ENCODE results near the gene METTL15. TPM values are rescaled to one million over a fixed set of nuclear protein-coding genes. Genes with fewer than 3 reads are reported as not detected.
"Not testable (repeated sequence)": the region's sequence is repeated elsewhere in the genome, so short reads cannot be mapped to it uniquely, and the experiment has no call there.

METTL15 gene
- total RNA-seq, 1 donor from 2014 or later: 16.3 TPM

DNA sequence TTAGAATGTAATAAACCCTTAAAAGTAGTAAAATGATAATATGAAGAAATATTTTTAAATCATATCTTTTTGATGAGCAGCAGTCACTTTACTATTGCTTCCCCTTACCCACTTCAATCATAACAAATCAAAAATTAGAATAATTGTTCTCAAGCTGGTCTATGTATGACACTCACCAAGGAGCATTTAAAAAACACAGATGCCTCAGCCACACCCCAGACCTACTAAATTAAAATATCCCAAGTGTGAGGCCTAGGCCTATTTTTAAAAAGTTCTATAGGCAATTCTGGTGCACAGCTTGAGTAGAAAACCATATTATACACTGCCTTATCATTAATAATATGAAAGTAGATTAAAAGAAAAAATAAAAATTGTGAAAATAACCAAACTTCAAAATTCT is 15.4 kb upstream of the METTL15 start:
- peaks cover 14% of the 10 kb centered on the region for H3K4me1 Mint-ChIP-seq (ENCODE audit: unreplicated experiment)
- no peaks in the 10 kb centered on the region for H3K36me3 Mint-ChIP-seq (ENCODE audit: unreplicated experiment)
- no peaks in the 10 kb centered on the region for H3K9me3 Mint-ChIP-seq (ENCODE audit: unreplicated experiment)
- no peak overlapping the region for H3K4me3 Mint-ChIP-seq (ENCODE audit: unreplicated experiment)
- H3K27ac Mint-ChIP-seq (ENCODE audit: unreplicated experiment): no peak overlapping the region
- DNase-seq (ENCODE audit: extremely low spot score, unreplicated experiment): no peak
- no peaks in the 10 kb centered on the region for H3K27me3 Mint-ChIP-seq (ENCODE audit: unreplicated experiment)
- TF ChIP-seq, protein P1, sequence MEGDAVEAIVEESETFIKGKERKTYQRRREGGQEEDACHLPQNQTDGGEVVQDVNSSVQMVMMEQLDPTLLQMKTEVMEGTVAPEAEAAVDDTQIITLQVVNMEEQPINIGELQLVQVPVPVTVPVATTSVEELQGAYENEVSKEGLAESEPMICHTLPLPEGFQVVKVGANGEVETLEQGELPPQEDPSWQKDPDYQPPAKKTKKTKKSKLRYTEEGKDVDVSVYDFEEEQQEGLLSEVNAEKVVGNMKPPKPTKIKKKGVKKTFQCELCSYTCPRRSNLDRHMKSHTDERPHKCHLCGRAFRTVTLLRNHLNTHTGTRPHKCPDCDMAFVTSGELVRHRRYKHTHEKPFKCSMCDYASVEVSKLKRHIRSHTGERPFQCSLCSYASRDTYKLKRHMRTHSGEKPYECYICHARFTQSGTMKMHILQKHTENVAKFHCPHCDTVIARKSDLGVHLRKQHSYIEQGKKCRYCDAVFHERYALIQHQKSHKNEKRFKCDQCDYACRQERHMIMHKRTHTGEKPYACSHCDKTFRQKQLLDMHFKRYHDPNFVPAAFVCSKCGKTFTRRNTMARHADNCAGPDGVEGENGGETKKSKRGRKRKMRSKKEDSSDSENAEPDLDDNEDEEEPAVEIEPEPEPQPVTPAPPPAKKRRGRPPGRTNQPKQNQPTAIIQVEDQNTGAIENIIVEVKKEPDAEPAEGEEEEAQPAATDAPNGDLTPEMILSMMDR (IDR thresholded peaks at IDR 0.05): no peak

DNA sequence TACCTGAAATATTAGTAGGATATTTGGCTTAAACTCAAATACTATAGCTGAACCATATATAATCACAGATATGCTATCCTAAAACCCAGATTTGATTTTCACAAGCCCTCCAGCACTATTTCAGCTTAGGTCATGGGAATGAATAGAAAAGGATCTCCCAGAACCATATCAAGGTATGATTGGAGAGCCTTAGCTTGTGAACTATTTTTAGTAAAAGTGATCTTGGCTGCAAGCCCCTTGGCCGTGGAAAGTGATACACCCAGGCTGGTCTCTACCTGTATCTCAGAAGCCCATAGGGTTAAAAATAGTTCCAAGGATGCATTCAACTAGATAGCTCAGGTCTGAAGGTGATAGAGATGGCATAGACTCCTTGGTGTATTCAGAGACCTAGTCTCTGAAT is 9.9 kb upstream of the METTL15 start:
- Mint-ChIP-seq H3K9me3 (ENCODE audit: unreplicated experiment) (no peaks in the 10 kb centered on the region), H3K4me1 (ENCODE audit: unreplicated experiment) (peaks cover 15% of the 10 kb centered on the region), H3K27me3 (ENCODE audit: unreplicated experiment) (no peaks in the 10 kb centered on the region), H3K27ac (ENCODE audit: unreplicated experiment) (no peak overlapping the region), H3K36me3 (ENCODE audit: unreplicated experiment) (no peaks in the 10 kb centered on the region), H3K4me3 (ENCODE audit: unreplicated experiment) (no peak overlapping the region)
- TF ChIP-seq, protein P1 (IDR thresholded peaks at IDR 0.05): no peak
- DNase-seq (ENCODE audit: extremely low spot score, unreplicated experiment): no peak

DNA sequence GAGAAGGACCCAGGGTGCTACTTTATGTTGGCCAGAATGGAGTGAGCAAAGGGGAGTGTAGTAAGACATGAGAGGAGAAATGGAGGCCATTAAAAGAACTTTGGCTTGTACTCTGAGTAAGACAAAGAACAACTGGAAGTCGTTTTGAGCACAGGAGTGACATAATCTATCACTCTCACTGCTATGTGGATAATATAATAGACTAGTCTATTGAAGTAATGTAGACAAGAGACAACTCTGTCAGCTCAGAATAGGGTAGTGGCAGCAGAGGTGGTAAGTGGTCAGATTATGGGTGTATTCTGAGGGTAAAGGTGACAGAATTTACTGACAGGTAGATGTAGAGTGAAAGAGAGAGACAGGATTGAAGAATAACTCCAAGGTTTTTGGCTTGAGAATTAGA is 8.5 kb upstream of the METTL15 start:
- Mint-ChIP-seq H3K4me1 (ENCODE audit: unreplicated experiment) (peaks cover 25% of the 10 kb centered on the region), H3K9me3 (ENCODE audit: unreplicated experiment) (no peaks in the 10 kb centered on the region), H3K27ac (ENCODE audit: unreplicated experiment) (peak overlapping the region; percentile 3), H3K4me3 (ENCODE audit: unreplicated experiment) (no peak overlapping the region), H3K36me3 (ENCODE audit: unreplicated experiment) (no peaks in the 10 kb centered on the region), H3K27me3 (ENCODE audit: unreplicated experiment) (no peaks in the 10 kb centered on the region)
- no peak for DNase-seq (ENCODE audit: extremely low spot score, unreplicated experiment)
- TF ChIP-seq, protein P1 (IDR thresholded peaks at IDR 0.05): no peak

DNA sequence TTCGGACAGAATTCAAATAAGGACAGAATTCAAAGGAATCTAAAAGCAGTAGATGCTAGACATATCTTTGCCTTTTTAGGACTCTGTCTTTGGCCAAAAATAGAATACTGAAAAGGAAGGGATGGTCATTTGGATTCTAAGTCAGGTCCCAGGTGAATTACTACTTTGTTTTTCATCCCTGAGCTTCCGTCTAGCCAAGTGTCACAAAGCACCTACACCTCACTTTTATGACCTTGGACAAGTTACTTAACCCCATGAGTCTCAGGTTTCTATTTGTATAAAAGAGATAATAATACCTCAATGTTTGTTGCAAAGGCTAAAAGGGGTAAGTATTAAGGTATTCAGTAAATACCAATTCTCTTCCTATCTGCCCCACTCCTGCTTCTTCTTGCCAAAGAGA is 7.5 kb upstream of the METTL15 start:
- TF ChIP-seq, protein P1 (IDR thresholded peaks at IDR 0.05): no peak
- no peaks in the 10 kb centered on the region for H3K9me3 Mint-ChIP-seq (ENCODE audit: unreplicated experiment)
- H3K27ac Mint-ChIP-seq (ENCODE audit: unreplicated experiment): no peak overlapping the region
- no peak for DNase-seq (ENCODE audit: extremely low spot score, unreplicated experiment)
- no peaks in the 10 kb centered on the region for H3K36me3 Mint-ChIP-seq (ENCODE audit: unreplicated experiment)
- H3K4me1 Mint-ChIP-seq (ENCODE audit: unreplicated experiment): peaks cover 28% of the 10 kb centered on the region
- H3K27me3 Mint-ChIP-seq (ENCODE audit: unreplicated experiment): no peaks in the 10 kb centered on the region
- H3K4me3 Mint-ChIP-seq (ENCODE audit: unreplicated experiment): no peak overlapping the region

DNA sequence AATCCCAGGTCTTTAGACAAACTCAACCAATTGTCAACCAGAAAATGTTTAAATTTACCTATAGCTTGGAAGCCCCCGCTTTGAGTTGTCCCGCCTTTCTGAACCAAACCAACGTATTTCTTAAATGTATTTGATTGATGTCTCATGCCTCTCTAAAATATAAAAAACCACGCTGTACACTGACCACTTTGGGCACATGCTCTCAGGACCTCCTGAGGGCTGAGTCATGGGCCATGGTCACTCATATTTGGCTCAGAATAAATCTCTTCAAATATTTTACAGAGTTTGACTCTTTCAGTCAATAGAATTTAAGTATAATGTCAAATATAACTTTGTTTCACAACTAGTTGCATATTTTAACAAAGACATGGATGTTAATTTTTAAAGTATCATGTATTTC is 5.9 kb upstream of the METTL15 start:
- not testable (repeated sequence) for H3K9me3 Mint-ChIP-seq (ENCODE audit: unreplicated experiment); H3K4me3 Mint-ChIP-seq (ENCODE audit: unreplicated experiment); DNase-seq (ENCODE audit: extremely low spot score, unreplicated experiment); H3K27me3 Mint-ChIP-seq (ENCODE audit: unreplicated experiment); H3K36me3 Mint-ChIP-seq (ENCODE audit: unreplicated experiment)
- peaks cover 43% of the 10 kb centered on the region for H3K4me1 Mint-ChIP-seq (ENCODE audit: unreplicated experiment)
- H3K27ac Mint-ChIP-seq (ENCODE audit: unreplicated experiment): peak overlapping the region; percentile 61

DNA sequence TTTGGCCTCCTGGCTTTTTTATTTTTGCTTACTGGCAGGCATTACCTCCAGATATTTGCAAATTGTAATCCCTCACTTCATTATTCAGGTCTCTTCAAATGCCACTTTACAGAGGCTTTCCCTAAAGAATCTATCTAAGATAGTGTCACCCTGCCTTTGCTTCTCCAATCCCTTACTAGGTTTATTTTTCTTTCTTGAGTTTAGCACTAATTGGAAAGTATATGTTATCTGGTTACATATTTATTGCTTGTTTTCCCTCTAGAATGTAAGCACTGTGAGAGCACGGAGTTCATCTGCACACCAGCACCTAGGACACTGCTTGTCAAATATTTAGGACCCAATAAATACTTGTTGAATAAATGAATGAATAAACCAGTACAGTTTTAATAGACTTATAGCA is 3.8 kb upstream of the METTL15 start:
- TF ChIP-seq, protein P1 (IDR thresholded peaks at IDR 0.05): no peak
- Mint-ChIP-seq H3K4me3 (ENCODE audit: unreplicated experiment) (no peak overlapping the region), H3K4me1 (ENCODE audit: unreplicated experiment) (peaks cover 55% of the 10 kb centered on the region), H3K27me3 (ENCODE audit: unreplicated experiment) (no peaks in the 10 kb centered on the region), H3K27ac (ENCODE audit: unreplicated experiment) (peak overlapping the region; percentile 39), H3K36me3 (ENCODE audit: unreplicated experiment) (no peaks in the 10 kb centered on the region), H3K9me3 (ENCODE audit: unreplicated experiment) (no peaks in the 10 kb centered on the region)
- no peak for DNase-seq (ENCODE audit: extremely low spot score, unreplicated experiment)
